GM13976 (cell line): ENCODE measurements around the gene COPS9.
A peak's percentile ranks its signal among the peaks of the same experiment; 100 is the strongest.

Source experiments
- DNase-seq: peaks from one replicate; pipeline ENCODE4 v3.0.0; 2012; ENCODE audit warnings: low spot score
- in situ Hi-C: fragments of 300-500 bp; cut with MboI; formaldehyde crosslinking; loops from one replicate; pipeline ENCODE4 v1.12.0; 2022; ENCODE audit warnings: low sequenced_read_pairs, mixed read lengths, inconsistent platforms; ENCODE audit not compliant: unreplicated experiment
- TF ChIP-seq, protein P1 (sequence below): IDR thresholded peaks from 2 replicates; pipeline ENCODE4 v1.5.1; 2012; ENCODE audit warnings: borderline replicate concordance, mild to moderate bottlenecking; ENCODE audit not compliant: insufficient read depth; ENCODE audit errors: extremely low read depth, missing control alignments, control extremely low read depth

The COPS9 gene

DNA sequence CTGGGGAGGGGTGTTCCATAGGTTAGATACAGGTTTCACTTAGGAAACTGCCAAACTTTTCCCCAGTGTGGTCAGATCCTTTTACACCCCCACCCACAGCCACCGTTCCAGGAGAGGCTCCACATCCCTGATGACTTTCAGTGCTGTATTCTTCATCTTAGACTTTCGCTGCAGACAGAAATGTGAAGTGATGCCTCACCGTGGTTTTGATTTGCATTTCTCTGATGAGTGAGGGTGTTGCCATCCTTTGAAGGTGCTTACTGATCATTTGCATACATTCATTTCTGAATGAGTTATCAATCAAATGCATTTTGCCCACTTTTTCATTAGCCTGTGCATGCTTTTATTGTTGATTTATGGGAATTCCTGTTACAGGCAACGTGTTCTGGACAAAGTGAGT, 14.9 kb downstream of the COPS9 start:
- DNase-seq = peak; percentile 17
- TF ChIP-seq, protein P1, sequence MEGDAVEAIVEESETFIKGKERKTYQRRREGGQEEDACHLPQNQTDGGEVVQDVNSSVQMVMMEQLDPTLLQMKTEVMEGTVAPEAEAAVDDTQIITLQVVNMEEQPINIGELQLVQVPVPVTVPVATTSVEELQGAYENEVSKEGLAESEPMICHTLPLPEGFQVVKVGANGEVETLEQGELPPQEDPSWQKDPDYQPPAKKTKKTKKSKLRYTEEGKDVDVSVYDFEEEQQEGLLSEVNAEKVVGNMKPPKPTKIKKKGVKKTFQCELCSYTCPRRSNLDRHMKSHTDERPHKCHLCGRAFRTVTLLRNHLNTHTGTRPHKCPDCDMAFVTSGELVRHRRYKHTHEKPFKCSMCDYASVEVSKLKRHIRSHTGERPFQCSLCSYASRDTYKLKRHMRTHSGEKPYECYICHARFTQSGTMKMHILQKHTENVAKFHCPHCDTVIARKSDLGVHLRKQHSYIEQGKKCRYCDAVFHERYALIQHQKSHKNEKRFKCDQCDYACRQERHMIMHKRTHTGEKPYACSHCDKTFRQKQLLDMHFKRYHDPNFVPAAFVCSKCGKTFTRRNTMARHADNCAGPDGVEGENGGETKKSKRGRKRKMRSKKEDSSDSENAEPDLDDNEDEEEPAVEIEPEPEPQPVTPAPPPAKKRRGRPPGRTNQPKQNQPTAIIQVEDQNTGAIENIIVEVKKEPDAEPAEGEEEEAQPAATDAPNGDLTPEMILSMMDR = no peak
- in situ Hi-C loops = no loop called here

DNA sequence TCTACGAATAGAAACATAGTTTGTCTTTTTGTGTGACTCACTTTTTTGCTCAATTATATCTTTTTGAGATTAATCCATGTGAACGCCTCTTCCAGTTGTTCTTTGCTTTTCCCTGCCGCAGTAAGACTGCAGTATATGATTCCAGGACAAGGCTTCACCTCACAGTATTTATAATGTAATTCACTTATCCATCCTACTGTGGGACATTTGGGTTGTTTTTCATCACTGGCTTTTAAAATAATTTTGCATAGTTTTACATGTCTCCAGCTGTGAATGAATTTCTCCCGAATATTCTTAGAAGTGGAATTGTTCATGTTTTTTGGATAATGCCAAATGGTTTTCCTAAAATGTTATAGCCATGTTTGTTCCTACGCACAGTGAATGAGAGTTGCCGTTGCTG, 21.9 kb downstream of the COPS9 start:
- DNase-seq = no peak
- in situ Hi-C loops = no loop called here
- TF ChIP-seq, protein P1 = no peak

DNA sequence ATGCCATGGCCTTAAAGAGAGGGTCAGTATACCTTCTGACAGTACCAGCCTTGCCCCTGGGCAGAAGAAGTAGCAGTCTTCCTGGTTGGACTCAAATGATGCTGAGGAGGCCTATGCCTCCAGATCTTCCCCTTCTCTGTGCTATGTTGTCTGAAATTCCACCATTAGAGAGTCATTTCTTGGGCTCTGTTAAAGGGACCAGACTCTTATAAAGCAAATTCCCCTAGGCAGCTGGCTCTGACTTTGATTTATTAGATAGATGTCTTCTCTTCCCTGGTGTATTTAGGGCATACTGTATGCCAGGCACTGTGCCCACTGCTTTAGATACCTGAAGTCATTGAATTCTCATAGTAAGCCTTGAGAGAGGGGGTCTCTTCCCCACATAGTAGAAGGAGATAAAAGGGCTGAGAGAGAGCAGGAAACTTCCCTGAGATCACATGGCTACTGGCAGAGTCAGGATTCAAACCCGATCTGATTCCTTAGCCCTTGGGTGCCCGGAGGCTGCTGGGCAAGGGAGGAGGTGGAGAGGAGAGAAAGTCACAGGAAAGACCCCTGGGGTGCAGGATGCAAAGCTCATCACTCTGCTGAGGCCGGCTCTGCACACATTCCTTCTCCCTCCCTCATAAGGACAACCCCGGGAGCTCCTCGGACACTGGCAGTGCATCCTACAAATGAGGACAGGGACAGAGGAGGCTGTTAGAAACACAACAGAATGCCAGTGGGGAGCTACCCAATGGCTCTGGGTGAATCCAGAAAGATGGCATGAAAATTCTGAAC, 23.0 kb downstream of the COPS9 start:
- in situ Hi-C loops = no loop called here
- no peak for DNase-seq

DNA sequence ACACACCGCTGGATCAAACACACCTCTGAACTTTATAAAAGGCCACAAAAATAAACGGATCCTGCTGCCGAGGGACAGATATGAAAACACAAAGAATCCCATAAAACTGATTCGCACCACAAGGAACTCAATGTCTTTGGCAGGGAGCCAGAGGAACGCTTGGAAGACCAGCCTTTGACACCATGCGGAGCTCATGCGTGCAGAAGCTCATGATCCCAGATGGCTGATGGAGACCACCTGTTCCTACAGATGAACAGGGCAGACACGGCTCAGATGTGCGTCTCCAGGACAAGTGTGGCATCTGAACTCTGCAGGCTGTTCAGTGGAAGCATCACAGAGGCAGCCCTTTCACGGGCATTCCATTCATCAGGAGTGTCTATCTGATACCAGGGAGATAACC, 24.9 kb downstream of the COPS9 start:
- no peak for DNase-seq
- in situ Hi-C loops = no loop called here
- TF ChIP-seq, protein P1 = no peak

More for the DNA sequence above, 23.0 kb downstream of the COPS9 start:
- TF ChIP-seq, protein P1 = no peak

DNA sequence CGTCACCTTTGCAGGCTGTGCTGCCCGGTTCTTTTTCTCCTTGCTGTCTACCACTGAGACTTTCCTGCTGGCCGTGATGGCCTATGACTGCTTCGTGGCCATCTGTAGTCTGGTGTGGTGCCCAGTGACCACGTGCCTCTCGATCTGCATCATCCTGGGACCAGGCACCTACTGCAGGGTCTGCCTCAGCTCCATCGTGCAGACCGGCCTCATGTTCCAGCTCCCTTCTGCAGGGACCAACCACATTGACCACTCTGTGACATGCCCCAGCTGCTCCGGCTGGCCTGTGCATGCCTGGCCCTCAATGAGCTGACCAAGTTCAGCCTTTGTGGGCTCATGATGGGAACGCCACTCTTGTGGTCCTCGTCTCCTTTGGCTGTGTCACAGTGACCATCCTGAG, 26.7 kb downstream of the COPS9 start:
- TF ChIP-seq, protein P1 = no peak
- no peak for DNase-seq
- in situ Hi-C loops = no loop called here

DNA sequence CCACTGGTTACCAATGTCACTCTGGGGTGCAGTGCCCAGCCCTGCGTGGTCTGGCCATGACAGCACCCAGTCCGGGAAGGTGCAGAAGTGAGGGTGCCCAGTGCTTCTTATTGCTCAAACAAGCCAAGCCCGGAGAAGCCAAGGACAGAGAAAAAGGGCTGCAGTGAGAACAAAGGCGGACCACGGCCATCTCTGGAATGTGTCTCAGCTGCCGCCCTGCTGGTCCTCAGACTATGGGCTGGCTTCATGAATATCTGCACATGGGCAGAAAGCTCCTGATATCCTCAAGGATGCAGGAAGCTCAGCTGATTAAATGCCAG, 28.7 kb downstream of the COPS9 start:
- TF ChIP-seq, protein P1 = no peak
- DNase-seq = no peak
- in situ Hi-C loops = no loop called here
